ENCODE data around the gene UCMA.

- TF ChIP-seq CTCF (conservative IDR thresholded peaks at IDR 0.05; ENCODE audit: low read depth, low read length) (no peak), EZH2 (IDR thresholded peaks at IDR 0.05; ENCODE audit: borderline replicate concordance, low read depth, low read length, poor library complexity, severe bottlenecking) (no peak)
These were observed 38.0 kb upstream of the UCMA start for GRCh38 chr10:13272164-13272571.

Data from A673 (cell line).